Liver (tissue), 9 donors: ENCODE results near the gene TTLL13. TPM values are rescaled to one million over a fixed set of nuclear protein-coding genes. Genes with fewer than 3 reads are reported as not detected.

Experiments
- DNase-seq: peaks from one replicate; pipeline ENCODE4 v3.0.0-alpha.2; 2017; ENCODE audit warnings: low spot score
- H3K27ac ChIP-seq, 2 donors: one replicate each; pipeline ENCODE4 v1.7.0; 2013; ENCODE audit warnings: inconsistent platforms in 2 of 2, low read length in 2 of 2, control low read depth in 1 of 2, low read depth in 1 of 2, mild to moderate bottlenecking in 1 of 2
- H3K27me3 ChIP-seq, 4 donors: one replicate each; pipeline versions ENCODE4 v1.6.1 to v1.7.0; 2013; ENCODE audit warnings: low read length in 3 of 4, inconsistent platforms in 1 of 4, mild to moderate bottlenecking in 1 of 4, moderate library complexity in 1 of 4; ENCODE audit not compliant: control insufficient read depth in 4 of 4, insufficient read depth in 4 of 4
- H3K36me3 ChIP-seq, 4 donors: one replicate each; pipeline versions ENCODE4 v1.6.1 to v1.7.0; 2013; ENCODE audit warnings: low read length in 3 of 4, mild to moderate bottlenecking in 3 of 4, low read depth in 1 of 4, moderate library complexity in 1 of 4; ENCODE audit not compliant: control insufficient read depth in 4 of 4, insufficient read depth in 3 of 4
- H3K4me1 ChIP-seq, 4 donors: one replicate each; pipeline versions ENCODE4 v1.6.1 to v1.7.0; 2013; ENCODE audit warnings: low read length in 3 of 4, mild to moderate bottlenecking in 3 of 4, moderate library complexity in 1 of 4; ENCODE audit not compliant: control insufficient read depth in 4 of 4, insufficient read depth in 4 of 4
- H3K4me3 ChIP-seq, 3 donors: one replicate each; pipeline versions ENCODE4 v1.6.1 to v1.7.0; 2013; ENCODE audit warnings: low read length in 3 of 3, control low read depth in 1 of 3, low read depth in 1 of 3, mild to moderate bottlenecking in 1 of 3
- H3K9ac ChIP-seq, 2 donors: one replicate each; pipeline ENCODE4 v1.7.0; 2013; ENCODE audit warnings: low read length in 2 of 2, mild to moderate bottlenecking in 2 of 2, moderate library complexity in 2 of 2, control low read depth in 1 of 2, low read depth in 1 of 2
- H3K9me3 ChIP-seq, 4 donors: one replicate each; pipeline versions ENCODE4 v1.6.1 to v1.7.0; 2013; ENCODE audit warnings: low read length in 3 of 4; ENCODE audit not compliant: control insufficient read depth in 4 of 4
- ATF3 ChIP-seq: IDR thresholded peaks from 2 replicates; pipeline ENCODE4 v1.6.1; 2016; ENCODE audit warnings: antibody characterized with exemption
- CTCF ChIP-seq: fragments of 150-350 bp; IDR thresholded peaks from 2 replicates; pipeline ENCODE4 v1.5.1; 2017; ENCODE audit warnings: improper control_type of control experiment, low read depth, low read length; ENCODE audit not compliant: missing input control
- EGR1 ChIP-seq, 2 donors: IDR thresholded peaks; 2 replicates each; pipeline ENCODE4 v1.6.1; 2016 to 2018; ENCODE audit warnings: antibody characterized with exemption in 2 of 2, low read depth in 2 of 2
- FOXA1 ChIP-seq: IDR thresholded peaks from 2 replicates; pipeline ENCODE4 v1.6.1; 2016; ENCODE audit warnings: antibody characterized with exemption
- FOXA2 ChIP-seq: IDR thresholded peaks from 2 replicates; pipeline ENCODE4 v1.6.1; 2016; ENCODE audit warnings: antibody characterized with exemption
- GABPA ChIP-seq, 2 donors: IDR thresholded peaks in 1 of 2; conservative IDR thresholded peaks in 1 of 2; 2 replicates each; pipeline ENCODE4 v1.6.1; 2016; ENCODE audit warnings: antibody characterized with exemption in 2 of 2, mild to moderate bottlenecking in 1 of 2, moderate library complexity in 1 of 2
- HNF4A ChIP-seq, 2 donors: conservative IDR thresholded peaks; 2 replicates each; pipeline ENCODE4 v1.6.1; 2016; ENCODE audit warnings: antibody characterized with exemption in 2 of 2, mild to moderate bottlenecking in 2 of 2
- HNF4G ChIP-seq: IDR thresholded peaks from 2 replicates; pipeline ENCODE4 v1.6.1; 2016; ENCODE audit warnings: antibody characterized with exemption
- MAX ChIP-seq: IDR thresholded peaks from 2 replicates; pipeline ENCODE4 v1.6.1; 2016; ENCODE audit warnings: antibody characterized with exemption
- NR2F2 ChIP-seq: IDR thresholded peaks from 2 replicates; pipeline ENCODE4 v1.6.1; 2016; ENCODE audit warnings: antibody characterized with exemption
- RAD21 ChIP-seq, 2 donors: IDR thresholded peaks; 2 replicates each; pipeline ENCODE4 v1.6.1; 2016; ENCODE audit warnings: antibody characterized with exemption in 2 of 2, mild to moderate bottlenecking in 2 of 2
- SP1 ChIP-seq: IDR thresholded peaks from 2 replicates; pipeline ENCODE4 v1.6.1; 2018; ENCODE audit warnings: antibody characterized with exemption, mild to moderate bottlenecking
- YY1 ChIP-seq: IDR thresholded peaks from 2 replicates; pipeline ENCODE4 v1.6.1; 2016; ENCODE audit warnings: antibody characterized with exemption, mild to moderate bottlenecking
- ZBTB33 ChIP-seq: IDR thresholded peaks from 2 replicates; pipeline ENCODE4 v1.6.1; 2016; ENCODE audit warnings: antibody characterized with exemption
- WGBS: extraction: QIAGEN DNeasy Blood & Tissue Kit; methylation state at CpG from one replicate; pipeline ENCODE4 v1.1.7; 2013; 5-methylcytosine and 5-hydroxymethylcytosine counted together
- polyA plus RNA-seq, 2 donors: library from polyadenylated mRNA; stranded (reverse) in 1 of 2; unstranded in 1 of 2; fragments of 200-250 nt in 1 of 2; fragments of >200 nt in 1 of 2; fragmentation: Nextera tagmentation in 1 of 2; extraction: Ambion mirVana in 1 of 2; gene quantifications; one replicate each; pipeline versions ENCODE4 v1.2.1 to v1.2.3, GENCODE V29; 2013 to 2015
- total RNA-seq, 2 donors: library from RNA; depleted of rRNA; stranded (reverse); fragments of >200 nt; gene quantifications; one replicate each; pipeline ENCODE4 v1.2.3, GENCODE V29; 2014
- donor health status: healthy.
- donor health status: healthy.
- donor health status: healthy.
- donor health status: healthy.
- donor health status: healthy.

Gene TTLL13
- total and polyA plus RNA-seq, 4 donors = 0.08 to 0.17 TPM; not detected in 2

DNA sequence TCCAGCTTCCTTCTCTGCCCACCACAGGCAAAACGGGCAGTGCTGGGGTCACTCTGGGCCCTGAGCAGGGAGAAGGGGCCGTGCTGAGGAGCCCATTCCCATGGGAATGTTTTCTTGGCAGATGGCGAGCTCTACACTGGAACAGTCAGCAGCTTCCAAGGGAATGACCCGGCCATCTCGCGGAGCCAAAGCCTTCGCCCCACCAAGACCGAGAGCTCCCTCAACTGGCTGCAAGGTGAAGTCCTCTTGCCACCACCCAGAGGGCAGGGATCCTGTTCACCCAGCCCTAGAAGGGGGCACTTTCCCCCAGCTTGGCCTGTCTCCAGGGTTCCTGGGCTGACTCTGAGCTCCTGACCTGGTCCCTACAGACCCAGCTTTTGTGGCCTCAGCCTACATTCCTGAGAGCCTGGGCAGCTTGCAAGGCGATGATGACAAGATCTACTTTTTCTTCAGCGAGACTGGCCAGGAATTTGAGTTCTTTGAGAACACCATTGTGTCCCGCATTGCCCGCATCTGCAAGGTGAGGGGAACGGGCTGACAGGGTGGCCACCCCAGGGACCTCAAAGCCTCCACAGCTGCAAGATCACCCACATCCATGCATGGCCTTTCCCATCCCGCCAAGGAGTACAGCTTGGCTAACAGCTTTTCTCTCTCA, 28.0 kb upstream of the TTLL13 start (continued):
- no peak for TF ChIP-seq ZBTB33
- TF ChIP-seq HNF4A (conservative IDR thresholded peaks at IDR 0.05) = peak; percentile 9 to 18
- TF ChIP-seq GABPA (IDR thresholded peaks at IDR 0.05 in 1 of 2, conservative IDR thresholded peaks at IDR 0.05 in 1 of 2) = no peak
- peak; percentile 84 for TF ChIP-seq CTCF
- TF ChIP-seq NR2F2 = peak; percentile 29

DNA sequence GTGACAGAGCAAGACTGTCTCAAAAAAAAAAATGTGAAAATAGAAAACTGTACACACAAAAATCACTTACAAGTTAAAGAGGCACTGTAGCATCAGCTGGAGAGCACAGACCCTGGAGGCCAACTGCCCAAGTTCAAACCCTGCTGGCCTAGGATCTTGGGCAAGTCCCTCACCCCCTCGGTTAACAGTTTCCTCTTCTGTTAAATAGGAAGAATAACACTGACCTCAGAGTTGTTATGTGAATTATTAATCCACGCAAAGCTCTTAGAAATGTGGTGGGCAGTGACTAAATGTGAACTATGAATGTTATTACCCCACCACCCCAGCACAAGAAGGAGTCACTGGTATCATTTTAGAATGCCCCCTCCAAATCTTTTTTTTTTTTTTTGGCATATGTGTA, 26.8 kb upstream of the TTLL13 start:
- Histone ChIP-seq H3K27ac (no peak overlapping the region), H3K9ac (no peak overlapping the region), H3K4me1 (peaks cover 0 to 13% (median 8%) of the 10 kb centered on the region in 4 donors), H3K36me3 (peaks cover 18 to 52% (median 39%) of the 10 kb centered on the region in 4 donors), H3K9me3 (no peaks in the 10 kb centered on the region), H3K27me3 (no peaks in the 10 kb centered on the region), H3K4me3 (no peak overlapping the region)
- WGBS = 79% methylated on average over 2 of the region's 2 CpGs
- DNase-seq = no peak
- TF ChIP-seq HNF4G (no peak), FOXA2 (no peak), CTCF (no peak), SP1 (no peak), GABPA (IDR thresholded peaks at IDR 0.05 in 1 of 2, conservative IDR thresholded peaks at IDR 0.05 in 1 of 2) (no peak), NR2F2 (no peak), MAX (no peak), RAD21 (IDR thresholded peaks at IDR 0.05) (no peak), EGR1 (IDR thresholded peaks at IDR 0.05; ENCODE audit: low read depth in 2 of 2) (no peak)

DNA sequence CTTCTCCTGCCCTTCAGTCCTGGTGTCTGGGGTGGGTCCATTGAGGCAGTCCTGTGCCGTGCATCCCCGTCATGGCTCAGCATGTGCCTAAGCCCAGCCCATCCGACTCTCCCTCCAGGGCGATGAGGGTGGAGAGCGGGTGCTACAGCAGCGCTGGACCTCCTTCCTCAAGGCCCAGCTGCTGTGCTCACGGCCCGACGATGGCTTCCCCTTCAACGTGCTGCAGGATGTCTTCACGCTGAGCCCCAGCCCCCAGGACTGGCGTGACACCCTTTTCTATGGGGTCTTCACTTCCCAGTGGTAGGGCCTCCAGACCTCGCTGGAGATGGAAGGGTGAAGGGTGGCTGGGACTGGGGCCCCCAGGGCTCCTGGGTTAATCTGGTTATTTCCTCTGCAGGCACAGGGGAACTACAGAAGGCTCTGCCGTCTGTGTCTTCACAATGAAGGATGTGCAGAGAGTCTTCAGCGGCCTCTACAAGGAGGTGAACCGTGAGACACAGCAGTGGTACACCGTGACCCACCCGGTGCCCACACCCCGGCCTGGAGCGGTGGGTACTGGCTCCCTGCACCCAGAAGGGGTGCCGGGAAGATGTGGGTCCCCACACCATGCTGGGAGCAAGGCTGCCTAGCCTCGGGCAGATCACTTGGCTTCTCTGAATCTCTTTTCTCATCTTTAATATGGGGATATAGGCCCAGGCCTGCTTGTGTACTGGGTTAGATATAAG, 25.8 kb upstream of the TTLL13 start:
- Histone ChIP-seq H3K9me3 (no peaks in the 10 kb centered on the region), H3K27me3 (no peaks in the 10 kb centered on the region), H3K27ac (no peak overlapping the region), H3K36me3 (peaks cover 22 to 55% (median 42%) of the 10 kb centered on the region in 4 donors), H3K9ac (no peak overlapping the region), H3K4me1 (peaks cover 0 to 13% (median 8%) of the 10 kb centered on the region in 4 donors), H3K4me3 (no peak overlapping the region)
- WGBS = 95% methylated on average over 22 of the region's 22 CpGs
- no peak for DNase-seq
- TF ChIP-seq NR2F2 (no peak), ATF3 (no peak), MAX (no peak), FOXA1 (no peak), YY1 (no peak), CTCF (no peak), EGR1 (IDR thresholded peaks at IDR 0.05; ENCODE audit: low read depth in 2 of 2) (no peak), GABPA (IDR thresholded peaks at IDR 0.05 in 1 of 2, conservative IDR thresholded peaks at IDR 0.05 in 1 of 2) (no peak), HNF4G (no peak)
